HCT116 (cell line): ENCODE measurements around the gene NIPA2. TPM values are rescaled to one million over a fixed set of nuclear protein-coding genes. Genes with fewer than 3 reads are reported as not detected.

Source experiments
- ATAC-seq: fragments of 200-7000 bp; cut with Tn5 transposase; 2 replicates; pipeline ENCODE4 v1.9.1; 2020; ENCODE audit warnings: mild to moderate bottlenecking, moderate library complexity
- BruUV-seq: library from RNA; stranded (reverse); fragments of 400-500 nt; replicated peaks from 2 replicates; lab custom pipeline; 2021; lab: Mats Ljungman, UMichigan
- CTCF ChIA-PET: fragments of 300-600 bp; sonication (Branson Sonifier 250); formaldehyde crosslinking; loops from one replicate; lab custom pipeline; 2021; ENCODE audit warnings: antibody characterized with exemption; lab: Charles Lee
- POLR2A ChIA-PET: fragments of 300-600, 350-600 bp; sonication (Branson Sonifier 250); formaldehyde crosslinking; loops from one replicate; lab custom pipeline; 2021; ENCODE audit warnings: antibody characterized with exemption; lab: Charles Lee
- RAD21 ChIA-PET, 2 experiments: fragments of 300-600 bp; sonication (Branson Sonifier 250); formaldehyde crosslinking; loops; one replicate each; lab custom pipeline; 2023; ENCODE audit warnings: low total read pairs in 2 of 2; ENCODE audit not compliant: uncharacterized antibody in 2 of 2, unreplicated experiment in 2 of 2, low non-redundant PET in 1 of 2; lab: Charles Lee
- DNase-seq: peaks from one replicate; pipeline ENCODE4 v3.0.0-alpha.2; 2010; ENCODE audit warnings: low read depth, low spot score
- H2AFZ ChIP-seq: fragments of 200-600 bp; shearing (Covaris generic), sonication (generic); 2 replicates; pipeline ENCODE4 v1.6.1; 2017; ENCODE audit warnings: low read depth, mixed run types, mixed read lengths, antibody characterized with exemption, low read length; ENCODE audit not compliant: poor library complexity, severe bottlenecking
- H3K27ac ChIP-seq: 2 replicates; pipeline ENCODE4 v1.5.1; 2012; ENCODE audit warnings: low read depth, low read length
- H3K27me3 ChIP-seq: fragments of 200-600 bp; sonication (generic); 2 replicates; pipeline ENCODE4 v1.6.1; 2016; ENCODE audit warnings: mixed run types, low read length, mixed read lengths; ENCODE audit not compliant: insufficient read depth
- H3K36me3 ChIP-seq, 2 experiments: fragments of 200-500 bp in 1 of 2; fragments of 200-600 bp in 1 of 2; sonication (Bioruptor generic) in 1 of 2; sonication (generic) in 1 of 2; 2 replicates each; pipeline versions ENCODE4 v1.5.1 to v1.6.1; 2014 to 2016; ENCODE audit warnings: low read length in 2 of 2, inconsistent platforms in 1 of 2, mixed read lengths in 1 of 2, mixed run types in 1 of 2; ENCODE audit not compliant: insufficient read depth in 2 of 2, control insufficient read depth in 1 of 2
- H3K4me1 ChIP-seq, 2 experiments: fragments of 200-600 bp in 1 of 2; sonication (generic) in 1 of 2; 2 replicates each; pipeline versions ENCODE4 v1.5.1 to v1.6.1; 2012 to 2017; ENCODE audit warnings: low read length in 2 of 2, inconsistent platforms in 1 of 2, mild to moderate bottlenecking in 1 of 2, mixed read lengths in 1 of 2, mixed run types in 1 of 2, moderate library complexity in 1 of 2; ENCODE audit not compliant: insufficient read depth in 2 of 2, control insufficient read depth in 1 of 2
- H3K4me2 ChIP-seq: fragments of 200-600 bp; sonication (generic); 2 replicates; pipeline ENCODE4 v1.6.1; 2017; ENCODE audit warnings: mixed run types, low read length, mixed read lengths
- H3K4me3 ChIP-seq, 2 experiments: fragments of 200-600 bp in 1 of 2; sonication (generic) in 1 of 2; replicated peaks in 1 of 2; 2 replicates each; pipeline ENCODE4 v1.5.1; 2011 to 2016; ENCODE audit warnings: low read length in 2 of 2, control low read depth in 1 of 2, low read depth in 1 of 2, mild to moderate bottlenecking in 1 of 2, mixed read lengths in 1 of 2, mixed run types in 1 of 2
- H3K79me2 ChIP-seq: fragments of 200-600 bp; sonication (generic); 2 replicates; pipeline ENCODE4 v1.6.1; 2017; ENCODE audit warnings: mild to moderate bottlenecking, mixed run types, low read length, moderate library complexity, mixed read lengths; ENCODE audit not compliant: insufficient read depth
- H3K9ac ChIP-seq: fragments of 200-600 bp; sonication (generic); 2 replicates; pipeline ENCODE4 v1.6.1; 2016; ENCODE audit warnings: low read length, mixed read lengths
- H3K9me2 ChIP-seq: fragments of 200-600 bp; sonication (generic), shearing (Covaris generic); 2 replicates; pipeline ENCODE4 v1.6.1; 2017; ENCODE audit warnings: mixed run types, mild to moderate bottlenecking, moderate library complexity; ENCODE audit not compliant: insufficient read depth
- H3K9me3 ChIP-seq, 2 experiments: fragments of 200-500 bp in 1 of 2; fragments of 200-600 bp in 1 of 2; sonication (Bioruptor generic) in 1 of 2; sonication (generic) in 1 of 2; 2 replicates each; pipeline ENCODE4 v1.6.1; 2014 to 2017; ENCODE audit warnings: low read length in 2 of 2, mixed read lengths in 2 of 2, inconsistent platforms in 1 of 2, low read depth in 1 of 2, mild to moderate bottlenecking in 1 of 2, mixed run types in 1 of 2, moderate library complexity in 1 of 2; ENCODE audit not compliant: control insufficient read depth in 1 of 2, insufficient read depth in 1 of 2
- H4K20me1 ChIP-seq: fragments of 200-600 bp; sonication (generic), shearing (Covaris generic); 2 replicates; pipeline ENCODE4 v1.6.1; 2017; ENCODE audit warnings: mixed run types, mild to moderate bottlenecking, moderate library complexity; ENCODE audit not compliant: insufficient read depth
- CBX3 ChIP-seq: IDR thresholded peaks from 2 replicates; pipeline ENCODE4 v1.6.1; 2012; ENCODE audit warnings: low read depth
- EGR1 ChIP-seq: IDR thresholded peaks from 2 replicates; pipeline ENCODE4 v1.6.1; 2012; ENCODE audit warnings: low read depth
- ELF1 ChIP-seq: IDR thresholded peaks from 2 replicates; pipeline ENCODE4 v1.6.1; 2012; ENCODE audit warnings: low read depth, borderline replicate concordance
- EZH2 ChIP-seq: fragments of 200-600 bp; sonication (generic); IDR thresholded peaks from 2 replicates; pipeline ENCODE4 v1.6.1; 2017; ENCODE audit warnings: antibody characterized with exemption, mixed run types
- POLR2A ChIP-seq: IDR thresholded peaks from 2 replicates; pipeline ENCODE4 v1.7.0; 2011; ENCODE audit warnings: borderline replicate concordance; ENCODE audit not compliant: insufficient read depth, insufficient read length; ENCODE audit errors: extremely low read depth
- POLR2AphosphoS5 ChIP-seq: IDR thresholded peaks from 2 replicates; pipeline ENCODE4 v1.6.1; 2011; ENCODE audit warnings: mild to moderate bottlenecking, low read depth, low read length, moderate library complexity
- SIN3A ChIP-seq: IDR thresholded peaks from 2 replicates; pipeline ENCODE4 v1.6.1; 2012; ENCODE audit warnings: low read depth
- SP1 ChIP-seq: IDR thresholded peaks from 2 replicates; pipeline ENCODE4 v1.6.1; 2012; ENCODE audit warnings: low read depth
- intact Hi-C: fragments of 100-400 bp; cut with micrococcal nuclease; formaldehyde crosslinking; loops from 2 replicates; pipeline ENCODE4 v1.10.0; 2022
- total RNA-seq: library from RNA; stranded (reverse); gene quantifications from one replicate; pipeline ENCODE4 v1.2.1, GENCODE V29; 2021; ENCODE audit not compliant: unreplicated experiment
- TF ChIP-seq, protein P1 (sequence below), 3 experiments: fragments of 200-600 bp in 1 of 3; sonication (generic) in 1 of 3; IDR thresholded peaks in 2 of 3; conservative IDR thresholded peaks in 1 of 3; 2 replicates each; pipeline ENCODE4 v1.5.1; 2012 to 2017; ENCODE audit warnings: low read depth in 2 of 3, low read length in 2 of 3, antibody characterized with exemption in 1 of 3, borderline replicate concordance in 1 of 3, control low read depth in 1 of 3, mild to moderate bottlenecking in 1 of 3, mixed read lengths in 1 of 3, mixed run types in 1 of 3, moderate library complexity in 1 of 3; ENCODE audit not compliant: insufficient read depth in 1 of 3

The NIPA2 gene
- total RNA-seq, 1 experiment from 2014 or later: 54.4 TPM

DNA sequence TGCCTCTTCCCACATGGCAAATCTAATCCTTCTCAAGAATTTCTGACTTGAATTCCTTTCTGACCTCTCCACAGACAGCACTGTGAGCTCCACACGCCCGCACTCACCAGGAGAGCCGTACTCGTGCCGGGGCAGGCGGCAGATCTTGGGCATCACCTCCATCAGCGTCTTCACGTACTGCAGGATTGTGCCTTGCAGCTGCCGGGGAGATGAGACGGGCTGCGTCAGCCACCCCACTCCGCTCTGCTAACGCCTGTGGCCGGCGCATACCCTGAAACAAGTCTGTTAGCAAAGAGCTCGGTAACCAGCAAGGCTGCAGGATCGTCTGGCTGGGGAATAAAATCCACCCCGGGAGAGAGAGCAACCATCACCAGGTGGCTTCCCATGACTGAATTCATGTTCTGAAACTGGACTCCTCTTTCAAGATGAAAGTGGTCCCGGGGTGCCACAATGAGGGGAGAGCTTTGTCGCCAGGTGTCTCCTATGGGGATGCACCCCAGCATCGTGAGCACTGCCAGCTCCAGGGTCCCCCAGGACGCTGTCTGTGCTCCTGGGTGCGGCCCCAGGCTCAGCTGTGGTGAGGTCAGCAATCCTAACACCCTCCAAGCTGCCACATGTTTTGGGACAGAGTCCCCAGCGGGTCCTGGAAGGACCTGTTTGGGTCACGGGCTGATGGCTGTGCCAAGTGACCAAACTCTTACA is 43.4 kb downstream of the NIPA2 start:
- RAD21 ChIA-PET: no interaction called here
- POLR2A ChIA-PET: no interaction called here
- no TSS peak for BruUV-seq
- Histone ChIP-seq H3K4me1 (no peaks in the 10 kb centered on the region), H3K27ac (no peak overlapping the region), H3K79me2 (peaks cover 4% of the 10 kb centered on the region; the same call in 1 of the 2 replicates), H3K9me3 (no peaks in the 10 kb centered on the region), H4K20me1 (no peaks in the 10 kb centered on the region), H3K9me2 (no peaks in the 10 kb centered on the region), H2AFZ (no peak overlapping the region), H3K4me2 (no peak overlapping the region), H3K4me3 (no peak overlapping the region), H3K36me3 (peaks cover 8 to 10% of the 10 kb centered on the region in 2 experiments)
- DNase-seq (no peak), ATAC-seq (no peak)
- intact Hi-C loops: no loop called here
- no peak for TF ChIP-seq POLR2AphosphoS5
- no peak for TF ChIP-seq SIN3A
- no peak for TF ChIP-seq EGR1
- TF ChIP-seq, all 23 proteins: peak for 0
- H3K9ac ChIP-seq: no peak overlapping the region
- CTCF ChIA-PET: no interaction called here
- no peaks in the 10 kb centered on the region for H3K27me3 ChIP-seq

DNA sequence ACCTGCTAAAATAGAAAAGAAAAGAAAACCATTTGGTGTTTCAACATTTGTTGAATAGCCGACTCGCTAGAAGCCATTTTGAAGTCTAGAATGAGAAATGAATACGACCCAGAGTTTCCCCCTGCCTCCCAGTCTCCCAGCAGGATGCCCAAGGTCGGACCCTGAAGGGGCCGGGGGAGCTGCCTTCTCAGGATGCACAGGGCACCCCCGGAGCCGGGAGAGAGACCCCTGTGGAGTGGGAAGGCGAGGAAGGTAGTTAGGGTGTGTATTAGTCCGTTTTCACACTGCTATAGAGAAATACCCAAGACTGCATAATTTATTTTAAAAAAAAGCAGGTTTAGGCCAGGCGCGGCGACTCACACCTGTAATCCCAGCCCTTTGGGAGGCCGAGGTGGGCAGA is 44.7 kb downstream of the NIPA2 start:
- no peaks in the 10 kb centered on the region for H3K9me3 ChIP-seq
- TF ChIP-seq, protein P1, sequence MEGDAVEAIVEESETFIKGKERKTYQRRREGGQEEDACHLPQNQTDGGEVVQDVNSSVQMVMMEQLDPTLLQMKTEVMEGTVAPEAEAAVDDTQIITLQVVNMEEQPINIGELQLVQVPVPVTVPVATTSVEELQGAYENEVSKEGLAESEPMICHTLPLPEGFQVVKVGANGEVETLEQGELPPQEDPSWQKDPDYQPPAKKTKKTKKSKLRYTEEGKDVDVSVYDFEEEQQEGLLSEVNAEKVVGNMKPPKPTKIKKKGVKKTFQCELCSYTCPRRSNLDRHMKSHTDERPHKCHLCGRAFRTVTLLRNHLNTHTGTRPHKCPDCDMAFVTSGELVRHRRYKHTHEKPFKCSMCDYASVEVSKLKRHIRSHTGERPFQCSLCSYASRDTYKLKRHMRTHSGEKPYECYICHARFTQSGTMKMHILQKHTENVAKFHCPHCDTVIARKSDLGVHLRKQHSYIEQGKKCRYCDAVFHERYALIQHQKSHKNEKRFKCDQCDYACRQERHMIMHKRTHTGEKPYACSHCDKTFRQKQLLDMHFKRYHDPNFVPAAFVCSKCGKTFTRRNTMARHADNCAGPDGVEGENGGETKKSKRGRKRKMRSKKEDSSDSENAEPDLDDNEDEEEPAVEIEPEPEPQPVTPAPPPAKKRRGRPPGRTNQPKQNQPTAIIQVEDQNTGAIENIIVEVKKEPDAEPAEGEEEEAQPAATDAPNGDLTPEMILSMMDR (IDR thresholded peaks at IDR 0.05 in 2 of 3, conservative IDR thresholded peaks at IDR 0.05 in 1 of 3; ENCODE audit: borderline replicate concordance in 1 of 3, insufficient read depth in 1 of 3, low read depth in 2 of 3, low read length in 2 of 3): no peak
- no peak for TF ChIP-seq EZH2
- no peak for TF ChIP-seq SP1
- TF ChIP-seq CBX3: no peak
- TF ChIP-seq ELF1: no peak
- TF ChIP-seq POLR2A: no peak
- TF ChIP-seq, all 23 proteins: peak for 0
- Histone ChIP-seq H3K36me3 (peaks cover 10 to 15% of the 10 kb centered on the region in 2 experiments), H3K4me2 (no peak overlapping the region), H3K9me2 (no peaks in the 10 kb centered on the region), H3K4me3 (no peak overlapping the region), H4K20me1 (no peaks in the 10 kb centered on the region), H3K27me3 (no peaks in the 10 kb centered on the region), H3K9ac (no peak overlapping the region), H3K27ac (no peak overlapping the region), H2AFZ (no peak overlapping the region), H3K4me1 (peaks cover 0 to under 1% of the 10 kb centered on the region in 2 experiments; a peak in 1 of 4 replicates), H3K79me2 (no peaks in the 10 kb centered on the region)
- ChIA-PET CTCF (no interaction called here), RAD21 (no interaction called here), POLR2A (no interaction called here)
- intact Hi-C loops: no loop called here
- ATAC-seq (no peak), DNase-seq (no peak)
- no TSS peak for BruUV-seq
